Naive thymus-derived CD4-positive, alpha-beta T cell (primary cell): ENCODE data around the gene PODXL. TPM values are rescaled to one million over a fixed set of nuclear protein-coding genes. Genes with fewer than 3 reads are reported as not detected.
"Not testable (repeated sequence)": the region's sequence is repeated elsewhere in the genome, so short reads cannot be mapped to it uniquely, and the experiment has no call there.

Experiments
- ATAC-seq: fragments of 150-1000 bp; cut with Tn5 transposase; 2 replicates; pipeline ENCODE4 v1.10.0; 2021; ENCODE audit warnings: mild to moderate bottlenecking, moderate library complexity
- CTCF ChIA-PET: fragments of 350-600 bp; sonication (Branson Sonifier 250); formaldehyde crosslinking; loops from one replicate; lab custom pipeline; 2021; ENCODE audit warnings: antibody characterized with exemption; lab: Charles Lee
- POLR2A ChIA-PET: fragments of 350-600 bp; sonication (Branson Sonifier 250); formaldehyde crosslinking; loops from one replicate; lab custom pipeline; 2021; ENCODE audit warnings: antibody characterized with exemption, inconsistent platforms; lab: Charles Lee
- DNase-seq, 9 donors: peaks; one replicate each; pipeline versions ENCODE4 v3.0.0 to v3.0.0-alpha.2; 2020 to 2022; ENCODE audit warnings: mixed read lengths in 1 of 9
- H3K27ac ChIP-seq: one replicate; pipeline ENCODE4 v1.7.0; 2013; ENCODE audit warnings: mild to moderate bottlenecking, low read depth, low read length, moderate library complexity
- H3K27me3 ChIP-seq, 2 donors: one replicate each; pipeline ENCODE4 v1.7.0; 2013; ENCODE audit warnings: low read length in 2 of 2, mild to moderate bottlenecking in 2 of 2, moderate library complexity in 2 of 2; ENCODE audit not compliant: control insufficient read depth in 2 of 2, insufficient read depth in 2 of 2
- H3K36me3 ChIP-seq, 3 experiments: 1 replicate in 2 of 3; 2 replicates in 1 of 3; pipeline ENCODE4 v1.7.0; 2013; ENCODE audit warnings: low read length in 3 of 3, mild to moderate bottlenecking in 3 of 3, moderate library complexity in 1 of 3; ENCODE audit not compliant: insufficient read depth in 3 of 3, control insufficient read depth in 2 of 3
- H3K4me1 ChIP-seq, 2 donors: one replicate each; pipeline ENCODE4 v1.7.0; 2013; ENCODE audit warnings: low read length in 2 of 2, mild to moderate bottlenecking in 2 of 2, moderate library complexity in 1 of 2; ENCODE audit not compliant: control insufficient read depth in 2 of 2, insufficient read depth in 2 of 2
- H3K4me3 ChIP-seq: 2 replicates; pipeline ENCODE4 v1.7.0; 2013; ENCODE audit warnings: mild to moderate bottlenecking, low read length
- H3K9me3 ChIP-seq, 3 experiments: 1 replicate in 2 of 3; 2 replicates in 1 of 3; pipeline ENCODE4 v1.7.0; 2013; ENCODE audit warnings: low read length in 3 of 3; ENCODE audit not compliant: control insufficient read depth in 2 of 3
- H3K27ac Mint-ChIP-seq, 9 donors: one replicate each; pipeline ENCODE4 v1.8.0; 2020 to 2022; ENCODE audit warnings: mixed read lengths in 9 of 9, mild to moderate bottlenecking in 8 of 9, moderate library complexity in 5 of 9, inconsistent platforms in 2 of 9
- H3K27me3 Mint-ChIP-seq, 5 donors: one replicate each; pipeline ENCODE4 v1.8.0; 2021 to 2022; ENCODE audit warnings: mixed read lengths in 5 of 5, mild to moderate bottlenecking in 1 of 5
- H3K36me3 Mint-ChIP-seq, 5 donors: one replicate each; pipeline ENCODE4 v1.8.0; 2020 to 2022; ENCODE audit warnings: mixed read lengths in 5 of 5, mild to moderate bottlenecking in 3 of 5, inconsistent platforms in 1 of 5
- H3K4me1 Mint-ChIP-seq, 7 donors: one replicate each; pipeline ENCODE4 v1.8.0; 2020 to 2022; ENCODE audit warnings: mixed read lengths in 7 of 7, mild to moderate bottlenecking in 3 of 7, inconsistent platforms in 1 of 7
- H3K4me3 Mint-ChIP-seq, 10 donors: one replicate each; pipeline ENCODE4 v1.8.0; 2020 to 2022; ENCODE audit warnings: mild to moderate bottlenecking in 10 of 10, mixed read lengths in 10 of 10, moderate library complexity in 6 of 10, inconsistent platforms in 2 of 10
- H3K9me3 Mint-ChIP-seq, 11 donors: one replicate each; pipeline ENCODE4 v1.8.0; 2020 to 2022; ENCODE audit warnings: mixed read lengths in 11 of 11, mild to moderate bottlenecking in 4 of 11, inconsistent platforms in 1 of 11, moderate library complexity in 1 of 11
- intact Hi-C, 2 donors: fragments of 100-400 bp; cut with micrococcal nuclease; formaldehyde crosslinking; loops; one replicate each; pipeline ENCODE4 v1.15.1; 2023
- polyA plus RNA-seq, 2 donors: library from polyadenylated mRNA; unstranded; fragments of 300-500 nt; fragmentation: Illumina TruSeq; gene quantifications; one replicate each; pipeline ENCODE4 v1.2.3, GENCODE V29; 2021
- total RNA-seq, 6 experiments: library from RNA in 5 of 6; stranded (reverse) in 5 of 6; gene quantifications; 1 replicate in 5 of 6; 2 replicates in 1 of 6; pipeline ENCODE4 v1.2.3 and lab custom pipeline; 2021 to 2026

Gene PODXL
- total and polyA plus RNA-seq, 7 experiments from 2014 or later, result 0.05 to 1.4 (median 0.32) TPM

GRCh38 chr7:131505636-131506557, 50.5 kb downstream of the PODXL start:
- no peak for DNase-seq
- Histone ChIP-seq H3K4me3 (no peak overlapping the region), H3K27ac (no peak overlapping the region), H3K9me3 (no peaks in the 10 kb centered on the region), H3K27me3 (peaks cover 0 to 2% of the 10 kb centered on the region in 2 donors), H3K4me1 (peaks cover 12 to 26% of the 10 kb centered on the region in 2 donors), H3K36me3 (no peaks in the 10 kb centered on the region)
- H3K36me3 Mint-ChIP-seq, result no peaks in the 10 kb centered on the region
- no peak for ATAC-seq
- ChIA-PET CTCF (interaction anchor here (0.6 to 1.4 kb wide), 3 partner anchors 10 to 712 kb away, joined by 3 to 4 read pairs (median 3); no protein-coding TSS in a partner anchor), POLR2A (interaction anchor here (0.6 to 1.0 kb wide), 2 partner anchors 13 to 1060 kb away, joined by 4 read pairs; no protein-coding TSS in a partner anchor)
- intact Hi-C loops, result no loop called here
- peaks cover 9 to 48% (median 38%) of the 10 kb centered on the region in 7 donors for H3K4me1 Mint-ChIP-seq
- H3K9me3 Mint-ChIP-seq, result peaks cover 0 to 2% (median 0%) of the 10 kb centered on the region in 11 donors
- no peak overlapping the region for H3K27ac Mint-ChIP-seq
- H3K4me3 Mint-ChIP-seq, result no peak overlapping the region
- H3K27me3 Mint-ChIP-seq, result peaks cover 0 to 16% (median 7%) of the 10 kb centered on the region in 5 donors

- peaks cover 14 to 55% (median 45%) of the 10 kb centered on the region in 7 donors for H3K4me1 Mint-ChIP-seq
- H3K36me3 Mint-ChIP-seq, H3K27ac ChIP-seq, intact Hi-C loops, H3K4me3 ChIP-seq, ATAC-seq, H3K36me3 ChIP-seq, DNase-seq, H3K9me3 ChIP-seq, H3K9me3 Mint-ChIP-seq, H3K4me3 Mint-ChIP-seq, H3K27me3 ChIP-seq: not testable (repeated sequence)
- H3K4me1 ChIP-seq, result peaks cover 12 to 31% of the 10 kb centered on the region in 2 donors
- POLR2A ChIA-PET, result interaction anchor here (0.6 to 1.0 kb wide), 2 partner anchors 12 to 1061 kb away, joined by 4 read pairs; no protein-coding TSS in a partner anchor
- peaks cover 0 to 16% (median 7%) of the 10 kb centered on the region in 5 donors for H3K27me3 Mint-ChIP-seq
- CTCF ChIA-PET, result interaction anchor here (0.9 kb wide), 1 partner anchor 14 kb away, joined by 3 read pairs; no protein-coding TSS in a partner anchor
- H3K27ac Mint-ChIP-seq, result peak overlapping the region in 3 of 9 donors; percentile 15 to 77 (median 32)
Measured at GRCh38 chr7:131505037-131505620, 51.3 kb downstream of the PODXL start.

- peak overlapping the region in 5 of 9 donors; percentile 8 to 77 (median 32) for H3K27ac Mint-ChIP-seq
- Histone ChIP-seq H3K36me3 (no peaks in the 10 kb centered on the region), H3K27me3 (peaks cover 0 to 2% of the 10 kb centered on the region in 2 donors), H3K9me3 (no peaks in the 10 kb centered on the region), H3K4me3 (no peak overlapping the region), H3K4me1 (peaks cover 12 to 31% of the 10 kb centered on the region in 2 donors), H3K27ac (no peak overlapping the region)
- ATAC-seq, result no peak
- peaks cover 14 to 55% (median 45%) of the 10 kb centered on the region in 7 donors for H3K4me1 Mint-ChIP-seq
- ChIA-PET CTCF (interaction anchor here (0.8 kb wide), 1 partner anchor 835 kb away, joined by 4 read pairs; no protein-coding TSS in a partner anchor), POLR2A (interaction anchor here (1.0 kb wide), 1 partner anchor 11 kb away, joined by 4 read pairs; no protein-coding TSS in a partner anchor)
- H3K9me3 Mint-ChIP-seq, result peaks cover 0 to 3% (median 0%) of the 10 kb centered on the region in 11 donors
- no peaks in the 10 kb centered on the region for H3K36me3 Mint-ChIP-seq
- no peak for DNase-seq
- intact Hi-C loops, result no loop called here
- no peak overlapping the region for H3K4me3 Mint-ChIP-seq
- H3K27me3 Mint-ChIP-seq, result peaks cover 0 to 15% (median 7%) of the 10 kb centered on the region in 5 donors
Measured at GRCh38 chr7:131504157-131504899, 52.1 kb downstream of the PODXL start.

GRCh38 chr7:131503639-131504038, 52.8 kb downstream of the PODXL start:
- ATAC-seq (no peak), DNase-seq (no peak)
- Mint-ChIP-seq H3K4me1 (peaks cover 14 to 51% (median 41%) of the 10 kb centered on the region in 7 donors), H3K9me3 (peaks cover 0 to 3% (median 0%) of the 10 kb centered on the region in 11 donors), H3K27ac (peak overlapping the region in 4 of 9 donors; percentile 17 to 82 (median 59)), H3K4me3 (no peak overlapping the region), H3K36me3 (peaks cover 0 to 2% (median 0%) of the 10 kb centered on the region in 5 donors), H3K27me3 (peaks cover 0 to 8% (median 6%) of the 10 kb centered on the region in 5 donors)
- ChIA-PET POLR2A (no interaction called here), CTCF (interaction anchor here (0.8 to 1.4 kb wide), 2 partner anchors 9 to 834 kb away, joined by 4 to 5 read pairs; no protein-coding TSS in a partner anchor)
- H3K4me1 ChIP-seq, result peaks cover 12 to 31% of the 10 kb centered on the region in 2 donors
- H3K27me3 ChIP-seq, result peaks cover 0 to 2% of the 10 kb centered on the region in 2 donors
- intact Hi-C loops, result no loop called here
- no peaks in the 10 kb centered on the region for H3K9me3 ChIP-seq
- H3K36me3 ChIP-seq, result no peaks in the 10 kb centered on the region
- no peak overlapping the region for H3K4me3 ChIP-seq
- no peak overlapping the region for H3K27ac ChIP-seq

- peaks cover 0 to 3% (median under 1%) of the 10 kb centered on the region in 5 donors for H3K27me3 Mint-ChIP-seq
- H3K4me3 Mint-ChIP-seq, result peak overlapping the region in 2 of 10 donors; percentile 17 to 22
- peak overlapping the region in 6 of 9 donors; percentile 8 to 82 (median 61) for H3K27ac Mint-ChIP-seq
- POLR2A ChIA-PET, result no interaction called here
- Histone ChIP-seq H3K27ac (no peak overlapping the region), H3K4me3 (no peak overlapping the region), H3K36me3 (peaks cover 0 to 5% (median 0%) of the 10 kb centered on the region in 3 experiments), H3K27me3 (no peaks in the 10 kb centered on the region), H3K9me3 (no peaks in the 10 kb centered on the region), H3K4me1 (peaks cover 8 to 27% of the 10 kb centered on the region in 2 donors)
- H3K36me3 Mint-ChIP-seq, result peaks cover 0 to 2% (median 0%) of the 10 kb centered on the region in 5 donors
- H3K4me1 Mint-ChIP-seq, result peaks cover 9 to 44% (median 36%) of the 10 kb centered on the region in 7 donors
- ATAC-seq (no peak), DNase-seq (no peak)
- CTCF ChIA-PET, result interaction anchor here (1.4 kb wide), 1 partner anchor 10 kb away, joined by 5 read pairs; no protein-coding TSS in a partner anchor
- H3K9me3 Mint-ChIP-seq, result peaks cover 0 to 3% (median 0%) of the 10 kb centered on the region in 11 donors
- intact Hi-C loops, result no loop called here
Measured at GRCh38 chr7:131502810-131503508, 53.5 kb downstream of the PODXL start.
